Measurements from ENCODE around the gene SLCO1C1. TPM values are rescaled to one million over a fixed set of nuclear protein-coding genes. Genes with fewer than 3 reads are reported as not detected.
"Not testable (repeated sequence)": the region's sequence is repeated elsewhere in the genome, so short reads cannot be mapped to it uniquely, and the experiment has no call there.

Gene SLCO1C1
- total and polyA plus RNA-seq, 5 donors from 2014 or later, result not detected

- H3K4me3 ChIP-seq (ENCODE audit: low read depth, low read length), result no peak overlapping the region
These were observed 45.8 kb downstream of the SLCO1C1 start for GRCh38 chr12:20740972-20741371.

GRCh38 chr12:20748198-20748597, 53.1 kb downstream of the SLCO1C1 start:
- Mint-ChIP-seq H3K36me3 (no peaks in the 10 kb centered on the region), H3K4me1 (no peaks in the 10 kb centered on the region), H3K4me3 (no peak overlapping the region), H3K27ac (no peak overlapping the region), H3K27me3 (no peaks in the 10 kb centered on the region), H3K9me3 (peaks cover 0 to 4% (median 2%) of the 10 kb centered on the region in 7 donors)
- Histone ChIP-seq H3K27ac (ENCODE audit: insufficient read depth, low read length, poor library complexity, severe bottlenecking) (no peak overlapping the region), H3K9me3 (ENCODE audit: control insufficient read depth in 2 of 2, low read length in 2 of 2) (no peaks in the 10 kb centered on the region), H3K36me3 (ENCODE audit: control insufficient read depth, insufficient read depth, low read length) (no peaks in the 10 kb centered on the region), H3K4me3 (ENCODE audit: low read depth, low read length) (no peak overlapping the region), H3K4me1 (ENCODE audit: control insufficient read depth, insufficient read depth, low read length, poor library complexity, severe bottlenecking) (no peaks in the 10 kb centered on the region), H3K27me3 (ENCODE audit: control insufficient read depth, insufficient read depth, low read length) (no peaks in the 10 kb centered on the region)
- DNase-seq, result no peak
- ATAC-seq (ENCODE audit: low read depth in 2 of 2), result no peak

More at GRCh38 chr12:20740972-20741371, 45.8 kb downstream of the SLCO1C1 start:
- H3K36me3 Mint-ChIP-seq, result no peaks in the 10 kb centered on the region
- H3K4me1 Mint-ChIP-seq, result no peaks in the 10 kb centered on the region
- H3K36me3 ChIP-seq (ENCODE audit: control insufficient read depth, insufficient read depth, low read length), result no peaks in the 10 kb centered on the region
- no peak overlapping the region for H3K27ac ChIP-seq (ENCODE audit: insufficient read depth, low read length, poor library complexity, severe bottlenecking)
- H3K9me3 Mint-ChIP-seq, result peaks cover 0 to 6% (median 2%) of the 10 kb centered on the region in 7 donors
- DNase-seq (no peak), ATAC-seq (ENCODE audit: low read depth in 2 of 2) (no peak)
- H3K4me1 ChIP-seq (ENCODE audit: control insufficient read depth, insufficient read depth, low read length, poor library complexity, severe bottlenecking), result no peaks in the 10 kb centered on the region
- H3K27me3 Mint-ChIP-seq, result no peaks in the 10 kb centered on the region
- H3K9me3 ChIP-seq (ENCODE audit: control insufficient read depth in 2 of 2, low read length in 2 of 2), result no peaks in the 10 kb centered on the region
- no peak overlapping the region for H3K27ac Mint-ChIP-seq
- H3K27me3 ChIP-seq (ENCODE audit: control insufficient read depth, insufficient read depth, low read length), result no peaks in the 10 kb centered on the region
- no peak overlapping the region for H3K4me3 Mint-ChIP-seq

- ATAC-seq (ENCODE audit: low read depth in 2 of 2), result no peak
- Histone ChIP-seq H3K27ac (ENCODE audit: insufficient read depth, low read length, poor library complexity, severe bottlenecking) (no peak overlapping the region), H3K27me3 (ENCODE audit: control insufficient read depth, insufficient read depth, low read length) (no peaks in the 10 kb centered on the region), H3K36me3 (ENCODE audit: control insufficient read depth, insufficient read depth, low read length) (no peaks in the 10 kb centered on the region), H3K4me3 (ENCODE audit: low read depth, low read length) (no peak overlapping the region), H3K4me1 (ENCODE audit: control insufficient read depth, insufficient read depth, low read length, poor library complexity, severe bottlenecking) (no peaks in the 10 kb centered on the region), H3K9me3 (ENCODE audit: control insufficient read depth in 2 of 2, low read length in 2 of 2) (no peaks in the 10 kb centered on the region)
- Mint-ChIP-seq H3K36me3 (no peaks in the 10 kb centered on the region), H3K9me3 (peaks cover 0 to 4% (median 2%) of the 10 kb centered on the region in 7 donors), H3K27ac (no peak overlapping the region), H3K4me3 (no peak overlapping the region), H3K27me3 (no peaks in the 10 kb centered on the region), H3K4me1 (no peaks in the 10 kb centered on the region)
- no peak for DNase-seq
These were observed 55.9 kb downstream of the SLCO1C1 start for GRCh38 chr12:20751046-20751445.

GRCh38 chr12:20777420-20777819, 82.3 kb downstream of the SLCO1C1 start:
- no peak for ATAC-seq (ENCODE audit: low read depth in 2 of 2)
- no peaks in the 10 kb centered on the region for H3K4me1 ChIP-seq (ENCODE audit: control insufficient read depth, insufficient read depth, low read length, poor library complexity, severe bottlenecking)
- peaks cover 4% of the 10 kb centered on the region for H3K27me3 Mint-ChIP-seq
- H3K27me3 ChIP-seq (ENCODE audit: control insufficient read depth, insufficient read depth, low read length), result no peaks in the 10 kb centered on the region
- peaks cover 0 to 2% (median 0%) of the 10 kb centered on the region in 4 donors for H3K4me1 Mint-ChIP-seq
- H3K36me3 Mint-ChIP-seq, result no peaks in the 10 kb centered on the region
- no peak for DNase-seq
- H3K9me3 ChIP-seq (ENCODE audit: control insufficient read depth in 2 of 2, low read length in 2 of 2), result no peaks in the 10 kb centered on the region
- H3K27ac ChIP-seq (ENCODE audit: insufficient read depth, low read length, poor library complexity, severe bottlenecking), result no peak overlapping the region
- no peak overlapping the region for H3K4me3 Mint-ChIP-seq
- no peaks in the 10 kb centered on the region for H3K36me3 ChIP-seq (ENCODE audit: control insufficient read depth, insufficient read depth, low read length)
- H3K27ac Mint-ChIP-seq, result no peak overlapping the region
- H3K9me3 Mint-ChIP-seq, result peaks cover 0 to 30% (median 5%) of the 10 kb centered on the region in 7 donors
- H3K4me3 ChIP-seq (ENCODE audit: low read depth, low read length), result no peak overlapping the region

GRCh38 chr12:20778969-20779368, 83.8 kb downstream of the SLCO1C1 start:
- no peak overlapping the region for H3K27ac ChIP-seq (ENCODE audit: insufficient read depth, low read length, poor library complexity, severe bottlenecking)

GRCh38 chr12:20779971-20780370, 84.8 kb downstream of the SLCO1C1 start:
- H3K4me3 Mint-ChIP-seq; H3K36me3 Mint-ChIP-seq; H3K9me3 ChIP-seq (ENCODE audit: control insufficient read depth in 2 of 2, low read length in 2 of 2); H3K4me1 Mint-ChIP-seq; H3K4me3 ChIP-seq (ENCODE audit: low read depth, low read length); H3K27me3 ChIP-seq (ENCODE audit: control insufficient read depth, insufficient read depth, low read length); H3K27ac Mint-ChIP-seq; H3K27ac ChIP-seq (ENCODE audit: insufficient read depth, low read length, poor library complexity, severe bottlenecking); DNase-seq; H3K4me1 ChIP-seq (ENCODE audit: control insufficient read depth, insufficient read depth, low read length, poor library complexity, severe bottlenecking); ATAC-seq (ENCODE audit: low read depth in 2 of 2); H3K27me3 Mint-ChIP-seq; H3K36me3 ChIP-seq (ENCODE audit: control insufficient read depth, insufficient read depth, low read length): not testable (repeated sequence)
- peaks cover 0 to 30% (median 5%) of the 10 kb centered on the region in 7 donors for H3K9me3 Mint-ChIP-seq

More at GRCh38 chr12:20778969-20779368, 83.8 kb downstream of the SLCO1C1 start:
- Histone ChIP-seq H3K4me1 (ENCODE audit: control insufficient read depth, insufficient read depth, low read length, poor library complexity, severe bottlenecking) (no peaks in the 10 kb centered on the region), H3K4me3 (ENCODE audit: low read depth, low read length) (no peak overlapping the region), H3K9me3 (ENCODE audit: control insufficient read depth in 2 of 2, low read length in 2 of 2) (no peaks in the 10 kb centered on the region), H3K27me3 (ENCODE audit: control insufficient read depth, insufficient read depth, low read length) (no peaks in the 10 kb centered on the region), H3K36me3 (ENCODE audit: control insufficient read depth, insufficient read depth, low read length) (no peaks in the 10 kb centered on the region)
- Mint-ChIP-seq H3K27me3 (peaks cover 4% of the 10 kb centered on the region), H3K4me3 (no peak overlapping the region), H3K36me3 (no peaks in the 10 kb centered on the region), H3K4me1 (peaks cover 0 to 2% (median 0%) of the 10 kb centered on the region in 4 donors), H3K27ac (no peak overlapping the region), H3K9me3 (peaks cover 0 to 30% (median 5%) of the 10 kb centered on the region in 7 donors)
- ATAC-seq (ENCODE audit: low read depth in 2 of 2) (no peak), DNase-seq (no peak)

- H3K4me1 Mint-ChIP-seq; H3K27me3 Mint-ChIP-seq; H3K27ac Mint-ChIP-seq; H3K36me3 ChIP-seq (ENCODE audit: control insufficient read depth, insufficient read depth, low read length); H3K9me3 ChIP-seq (ENCODE audit: control insufficient read depth in 2 of 2, low read length in 2 of 2); H3K4me3 ChIP-seq (ENCODE audit: low read depth, low read length); DNase-seq; H3K4me1 ChIP-seq (ENCODE audit: control insufficient read depth, insufficient read depth, low read length, poor library complexity, severe bottlenecking); H3K27ac ChIP-seq (ENCODE audit: insufficient read depth, low read length, poor library complexity, severe bottlenecking); ATAC-seq (ENCODE audit: low read depth in 2 of 2); H3K27me3 ChIP-seq (ENCODE audit: control insufficient read depth, insufficient read depth, low read length); H3K36me3 Mint-ChIP-seq; H3K4me3 Mint-ChIP-seq: not testable (repeated sequence)
- peaks cover 0 to 16% (median 7%) of the 10 kb centered on the region in 7 donors for H3K9me3 Mint-ChIP-seq
These were observed 88.7 kb downstream of the SLCO1C1 start for GRCh38 chr12:20783796-20784357.

GRCh38 chr12:20792971-20793370, 97.8 kb downstream of the SLCO1C1 start:
- Mint-ChIP-seq H3K4me3 (no peak overlapping the region), H3K4me1 (no peaks in the 10 kb centered on the region), H3K36me3 (no peaks in the 10 kb centered on the region), H3K27ac (no peak overlapping the region), H3K9me3 (peaks cover 0 to 10% (median 4%) of the 10 kb centered on the region in 7 donors), H3K27me3 (no peaks in the 10 kb centered on the region)
- H3K4me3 ChIP-seq (ENCODE audit: low read depth, low read length), result no peak overlapping the region
- no peaks in the 10 kb centered on the region for H3K9me3 ChIP-seq (ENCODE audit: control insufficient read depth in 2 of 2, low read length in 2 of 2)
- H3K36me3 ChIP-seq (ENCODE audit: control insufficient read depth, insufficient read depth, low read length), result no peaks in the 10 kb centered on the region
- ATAC-seq (ENCODE audit: low read depth in 2 of 2), result no peak
- H3K4me1 ChIP-seq (ENCODE audit: control insufficient read depth, insufficient read depth, low read length, poor library complexity, severe bottlenecking), result no peaks in the 10 kb centered on the region
- no peaks in the 10 kb centered on the region for H3K27me3 ChIP-seq (ENCODE audit: control insufficient read depth, insufficient read depth, low read length)
- DNase-seq, result no peak
- no peak overlapping the region for H3K27ac ChIP-seq (ENCODE audit: insufficient read depth, low read length, poor library complexity, severe bottlenecking)

All from CD4-positive, CD25-positive, alpha-beta regulatory T cell (primary cell).